ENCODE data around the gene SH3RF2.

GRCh38 chr5:146006470-146007190 is 70.3 kb downstream of the SH3RF2 start:
- TF ChIP-seq CTCF (IDR thresholded peaks at IDR 0.05) (no peak), EZH2 (IDR thresholded peaks at IDR 0.05) (no peak)

Measured in neural progenitor cell (in vitro differentiated cells).